ENCODE data around the gene LGR6.

LGR6 gene

GRCh38 chr1:202266061-202266765 is 72.6 kb downstream of the LGR6 start:
- no peak for DNase-seq
- Histone ChIP-seq H3F3A (ENCODE audit: insufficient read depth, low read length) (no peaks in the 10 kb centered on the region), H3K36me3 (replicated peaks; ENCODE audit: insufficient read depth, low read length) (no peaks in the 10 kb centered on the region), H3K9ac (ENCODE audit: low read length) (no peak overlapping the region), H3K79me2 (ENCODE audit: low read length) (no peaks in the 10 kb centered on the region), H3K27me3 (replicated peaks; ENCODE audit: insufficient read depth, low read length) (peaks cover 54% of the 10 kb centered on the region), H3K9me3 (replicated peaks; ENCODE audit: insufficient read depth, low read length) (no peaks in the 10 kb centered on the region), H3K27ac (ENCODE audit: low read length) (no peak overlapping the region), H3K4me1 (ENCODE audit: low read length) (no peaks in the 10 kb centered on the region), H4K20me1 (ENCODE audit: insufficient read depth, low read length) (no peaks in the 10 kb centered on the region), H3K4me2 (ENCODE audit: low read depth, low read length) (no peak overlapping the region), H2AFZ (ENCODE audit: low read length) (no peak overlapping the region), H3K4me3 (ENCODE audit: low read length) (no peak overlapping the region), H3K9me2 (replicated peaks; ENCODE audit: insufficient read depth, low read length) (no peaks in the 10 kb centered on the region)
- no peak for TF ChIP-seq CTCF (IDR thresholded peaks at IDR 0.05; ENCODE audit: low read length)
- TF ChIP-seq EZH2 (optimal IDR thresholded peaks at IDR 0.05; ENCODE audit: low read depth, low read length): no peak
- TF ChIP-seq EZH2phosphoT487 (IDR thresholded peaks at IDR 0.05; ENCODE audit: low read length): no peak

- Histone ChIP-seq H3F3A (ENCODE audit: insufficient read depth, low read length) (no peaks in the 10 kb centered on the region), H3K27me3 (replicated peaks; ENCODE audit: insufficient read depth, low read length) (peaks cover 58% of the 10 kb centered on the region), H3K9me2 (replicated peaks; ENCODE audit: insufficient read depth, low read length) (no peaks in the 10 kb centered on the region), H2AFZ (ENCODE audit: low read length) (no peak overlapping the region), H3K27ac (ENCODE audit: low read length) (no peak overlapping the region), H4K20me1 (ENCODE audit: insufficient read depth, low read length) (no peaks in the 10 kb centered on the region), H3K4me1 (ENCODE audit: low read length) (no peaks in the 10 kb centered on the region), H3K9ac (ENCODE audit: low read length) (no peak overlapping the region), H3K4me3 (ENCODE audit: low read length) (no peak overlapping the region), H3K36me3 (replicated peaks; ENCODE audit: insufficient read depth, low read length) (no peaks in the 10 kb centered on the region), H3K79me2 (ENCODE audit: low read length) (no peaks in the 10 kb centered on the region), H3K9me3 (replicated peaks; ENCODE audit: insufficient read depth, low read length) (no peaks in the 10 kb centered on the region), H3K4me2 (ENCODE audit: low read depth, low read length) (no peak overlapping the region)
- TF ChIP-seq EZH2phosphoT487 (IDR thresholded peaks at IDR 0.05; ENCODE audit: low read length): no peak
- TF ChIP-seq CTCF (IDR thresholded peaks at IDR 0.05; ENCODE audit: low read length): no peak
- TF ChIP-seq EZH2 (optimal IDR thresholded peaks at IDR 0.05; ENCODE audit: low read depth, low read length): no peak
- no peak for DNase-seq
These were observed 74.4 kb downstream of the LGR6 start for GRCh38 chr1:202268032-202268431.

DNA sequence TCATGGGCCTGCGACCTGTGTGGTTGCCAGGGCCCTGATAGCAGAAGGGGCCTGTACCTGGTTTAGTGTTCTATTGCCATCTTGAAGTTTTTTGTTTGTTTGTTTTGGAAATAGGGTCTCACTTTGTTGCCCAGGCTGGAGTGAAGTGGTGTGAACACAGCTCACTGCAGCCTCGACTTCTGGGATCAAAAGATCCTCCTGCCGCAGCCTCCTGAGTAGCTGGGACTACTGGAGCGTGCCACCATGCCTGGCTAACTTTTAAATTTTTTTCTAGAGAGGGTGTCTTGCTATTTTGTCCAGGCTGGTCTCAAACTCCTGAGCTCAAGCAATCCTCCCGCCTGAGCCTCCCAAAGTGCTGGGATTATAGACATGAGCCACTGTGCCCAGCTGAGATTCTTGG is 75.2 kb downstream of the LGR6 start:
- H3K27ac ChIP-seq (ENCODE audit: low read length): no peak overlapping the region
- H3K9me3 ChIP-seq (replicated peaks; ENCODE audit: insufficient read depth, low read length): no peaks in the 10 kb centered on the region
- no peak overlapping the region for H3K4me3 ChIP-seq (ENCODE audit: low read length)
- H3K36me3 ChIP-seq (replicated peaks; ENCODE audit: insufficient read depth, low read length): no peaks in the 10 kb centered on the region
- no peaks in the 10 kb centered on the region for H3K4me1 ChIP-seq (ENCODE audit: low read length)
- no peak overlapping the region for H3K4me2 ChIP-seq (ENCODE audit: low read depth, low read length)
- TF ChIP-seq EZH2phosphoT487 (IDR thresholded peaks at IDR 0.05; ENCODE audit: low read length) (no peak), CTCF (IDR thresholded peaks at IDR 0.05; ENCODE audit: low read length) (no peak), EZH2 (optimal IDR thresholded peaks at IDR 0.05; ENCODE audit: low read depth, low read length) (no peak)
- H3K79me2 ChIP-seq (ENCODE audit: low read length): no peaks in the 10 kb centered on the region
- no peaks in the 10 kb centered on the region for H4K20me1 ChIP-seq (ENCODE audit: insufficient read depth, low read length)
- DNase-seq: no peak
- H3F3A ChIP-seq (ENCODE audit: insufficient read depth, low read length): no peaks in the 10 kb centered on the region
- H3K9ac ChIP-seq (ENCODE audit: low read length): no peak overlapping the region
- no peaks in the 10 kb centered on the region for H3K9me2 ChIP-seq (replicated peaks; ENCODE audit: insufficient read depth, low read length)
- H2AFZ ChIP-seq (ENCODE audit: low read length): no peak overlapping the region
- H3K27me3 ChIP-seq (replicated peaks; ENCODE audit: insufficient read depth, low read length): peaks cover 53% of the 10 kb centered on the region

Data from MM.1S (cell line).